Ascending aorta (tissue), 2 donors: ENCODE data around the gene HIRIP3. TPM values are rescaled to one million over a fixed set of nuclear protein-coding genes. Genes with fewer than 3 reads are reported as not detected.

Experiments
- DNase-seq, 2 donors: peaks; one replicate each; pipeline ENCODE4 v3.0.0-alpha.2; 2019; ENCODE audit warnings: low spot score in 2 of 2
- H3K27ac ChIP-seq, 2 donors: fragments of 200-600 bp; sonication (generic); one replicate each; pipeline ENCODE4 v1.5.1; 2016 to 2017; ENCODE audit warnings: mild to moderate bottlenecking in 1 of 2
- H3K27me3 ChIP-seq: fragments of 200-600 bp; sonication (generic); one replicate; pipeline ENCODE4 v1.5.1; 2017
- H3K36me3 ChIP-seq, 2 donors: fragments of 200-600 bp; sonication (generic); one replicate each; pipeline ENCODE4 v1.5.1; 2016
- H3K4me1 ChIP-seq, 2 donors: fragments of 200-600 bp; sonication (generic); one replicate each; pipeline ENCODE4 v1.5.1; 2016 to 2017; ENCODE audit warnings: mild to moderate bottlenecking in 1 of 2
- H3K4me3 ChIP-seq, 2 donors: fragments of 200-600 bp; sonication (generic); one replicate each; pipeline ENCODE4 v1.5.1; 2016 to 2017; ENCODE audit warnings: mild to moderate bottlenecking in 1 of 2
- H3K9me3 ChIP-seq, 2 donors: fragments of 200-600 bp; sonication (generic); one replicate each; pipeline ENCODE4 v1.5.1; 2016
- CTCF ChIP-seq, 3 experiments: fragments of 200-600 bp in 2 of 3; fragments of 450-650 bp in 1 of 3; sonication (generic) in 2 of 3; IDR thresholded peaks; one replicate each; pipeline ENCODE4 v1.5.1; 2016 to 2019; ENCODE audit warnings: antibody characterized with exemption in 3 of 3, mild to moderate bottlenecking in 1 of 3, moderate library complexity in 1 of 3
- intact Hi-C: fragments of 100-400 bp; cut with DNase I; formaldehyde crosslinking; loops from one replicate; pipeline ENCODE4 v1.15.1; 2023
- total RNA-seq: library from RNA; depleted of rRNA; stranded (reverse); fragments of >200 nt; gene quantifications from one replicate; pipeline ENCODE4 v1.1.0, GENCODE V29; 2016

HIRIP3 gene
- total RNA-seq, 1 donor from 2014 or later = 2.0 TPM

- no peak for TF ChIP-seq CTCF (IDR thresholded peaks at IDR 0.05)
- intact Hi-C loops = loop anchor here (5.0 kb wide), 2 partner anchors 112 to 167 kb away; partner anchors contain the start of genes CDIPT and MAZ
- Histone ChIP-seq H3K9me3 (no peaks in the 10 kb centered on the region), H3K27ac (peak overlapping the region; percentile 85 to 90), H3K27me3 (no peaks in the 10 kb centered on the region), H3K36me3 (peaks cover 25 to 36% of the 10 kb centered on the region in 2 donors), H3K4me3 (peak overlapping the region; percentile 80 to 93), H3K4me1 (peaks cover 12 to 24% of the 10 kb centered on the region in 2 donors)
- no peak for DNase-seq
These were observed 20.9 kb downstream of the HIRIP3 start for GRCh38 chr16:29974291-29975133.

GRCh38 chr16:29973384-29974246 lies 21.8 kb downstream of the HIRIP3 start, which contains the start of gene TAOK2:
TAOK2 (plus strand) TSS chr16:29973868; CDS start chr16:29977773, 3,905 bp downstream.
- intact Hi-C loops = loop anchor here (1.0 to 5.0 kb wide), 5 partner anchors 12 to 166 kb away; partner anchors contain the start of genes CDIPT, INO80E, KCTD13 and MAZ
- Histone ChIP-seq H3K4me3 (peak within 1 kb of the TSS; percentile 80 to 93), H3K4me1 (peaks cover 12 to 24% of the 10 kb centered on the region in 2 donors), H3K27ac (peak within 1 kb of the TSS; percentile 85 to 90), H3K36me3 (peaks cover 25 to 34% of the 10 kb centered on the region in 2 donors), H3K27me3 (no peaks in the 10 kb centered on the region), H3K9me3 (no peaks in the 10 kb centered on the region)
- DNase-seq = peak; percentile 94 to 99
- no peak for TF ChIP-seq CTCF (IDR thresholded peaks at IDR 0.05)

GRCh38 chr16:29972992-29973383 lies 22.4 kb downstream of the HIRIP3 start:
- Histone ChIP-seq H3K27me3 (no peaks in the 10 kb centered on the region), H3K4me1 (peaks cover 12 to 24% of the 10 kb centered on the region in 2 donors), H3K9me3 (no peaks in the 10 kb centered on the region), H3K36me3 (peaks cover 27 to 34% of the 10 kb centered on the region in 2 donors), H3K27ac (no peak overlapping the region), H3K4me3 (peak overlapping the region in 1 of 2 donors; percentile 93)
- intact Hi-C loops = loop anchor here (1.0 to 5.0 kb wide), 5 partner anchors 12 to 166 kb away; partner anchors contain the start of genes CDIPT, INO80E, KCTD13 and MAZ
- TF ChIP-seq CTCF (IDR thresholded peaks at IDR 0.05) = no peak
- no peak for DNase-seq

GRCh38 chr16:29972500-29972899 lies 22.9 kb downstream of the HIRIP3 start:
- Histone ChIP-seq H3K36me3 (peaks cover 29 to 33% of the 10 kb centered on the region in 2 donors), H3K27me3 (no peaks in the 10 kb centered on the region), H3K27ac (no peak overlapping the region), H3K4me3 (no peak overlapping the region), H3K9me3 (no peaks in the 10 kb centered on the region), H3K4me1 (peaks cover 12 to 24% of the 10 kb centered on the region in 2 donors)
- TF ChIP-seq CTCF (IDR thresholded peaks at IDR 0.05) = no peak
- no peak for DNase-seq
- intact Hi-C loops = loop anchor here (5.0 kb wide), 2 partner anchors 110 to 165 kb away; partner anchors contain the start of genes CDIPT and MAZ

GRCh38 chr16:29971304-29971703 lies 24.1 kb downstream of the HIRIP3 start:
- Histone ChIP-seq H3K36me3 (peaks cover 33% of the 10 kb centered on the region in 2 donors), H3K9me3 (no peaks in the 10 kb centered on the region), H3K4me3 (no peak overlapping the region), H3K4me1 (peaks cover 12 to 17% of the 10 kb centered on the region in 2 donors), H3K27me3 (no peaks in the 10 kb centered on the region), H3K27ac (no peak overlapping the region)
- no peak for DNase-seq
- intact Hi-C loops = loop anchor here (5.0 kb wide), 2 partner anchors 109 to 164 kb away; partner anchors contain the start of genes CDIPT and MAZ
- TF ChIP-seq CTCF (IDR thresholded peaks at IDR 0.05) = no peak
